Measurements from ENCODE around the gene TM9SF2.
"Not testable (repeated sequence)": the region's sequence is repeated elsewhere in the genome, so short reads cannot be mapped to it uniquely, and the experiment has no call there.

TM9SF2 gene

DNA sequence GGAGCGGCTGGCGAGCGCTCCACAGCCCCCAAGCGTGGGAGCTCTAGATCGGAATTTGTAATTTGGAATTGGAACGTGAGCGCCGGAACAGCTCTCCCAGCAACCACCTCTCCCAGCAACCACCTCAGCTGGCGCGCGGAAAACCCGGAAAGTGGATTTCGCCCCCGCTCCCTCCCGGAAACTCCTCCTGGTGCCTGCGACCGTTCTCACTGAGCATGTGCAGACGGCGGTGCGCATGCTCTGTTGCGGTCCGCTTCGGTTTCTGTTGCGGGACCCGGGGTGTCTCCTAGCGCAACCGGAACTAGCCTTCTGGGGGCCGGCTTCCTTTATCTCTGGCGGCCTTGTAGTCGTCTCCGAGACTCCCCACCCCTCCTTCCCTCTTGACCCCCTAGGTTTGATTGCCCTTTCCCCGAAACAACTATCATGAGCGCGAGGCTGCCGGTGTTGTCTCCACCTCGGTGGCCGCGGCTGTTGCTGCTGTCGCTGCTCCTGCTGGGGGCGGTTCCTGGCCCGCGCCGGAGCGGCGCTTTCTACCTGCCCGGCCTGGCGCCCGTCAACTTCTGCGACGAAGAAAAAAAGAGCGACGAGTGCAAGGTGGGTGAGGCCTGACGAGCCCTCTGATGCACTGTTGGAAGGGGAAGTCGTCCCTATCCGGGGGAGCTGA, at the start of gene TM9SF2:
TM9SF2 (plus strand) TSS at position 289 of the 664 bp plus-strand sequence; CDS start at position 424, 135 bp downstream.
- DNase-seq (ENCODE audit: low spot score): peak; percentile 98

- DNase-seq (ENCODE audit: low spot score): no peak
These were observed 46.6 kb upstream of the TM9SF2 start for GRCh38 chr13:99454518-99455183.

DNA sequence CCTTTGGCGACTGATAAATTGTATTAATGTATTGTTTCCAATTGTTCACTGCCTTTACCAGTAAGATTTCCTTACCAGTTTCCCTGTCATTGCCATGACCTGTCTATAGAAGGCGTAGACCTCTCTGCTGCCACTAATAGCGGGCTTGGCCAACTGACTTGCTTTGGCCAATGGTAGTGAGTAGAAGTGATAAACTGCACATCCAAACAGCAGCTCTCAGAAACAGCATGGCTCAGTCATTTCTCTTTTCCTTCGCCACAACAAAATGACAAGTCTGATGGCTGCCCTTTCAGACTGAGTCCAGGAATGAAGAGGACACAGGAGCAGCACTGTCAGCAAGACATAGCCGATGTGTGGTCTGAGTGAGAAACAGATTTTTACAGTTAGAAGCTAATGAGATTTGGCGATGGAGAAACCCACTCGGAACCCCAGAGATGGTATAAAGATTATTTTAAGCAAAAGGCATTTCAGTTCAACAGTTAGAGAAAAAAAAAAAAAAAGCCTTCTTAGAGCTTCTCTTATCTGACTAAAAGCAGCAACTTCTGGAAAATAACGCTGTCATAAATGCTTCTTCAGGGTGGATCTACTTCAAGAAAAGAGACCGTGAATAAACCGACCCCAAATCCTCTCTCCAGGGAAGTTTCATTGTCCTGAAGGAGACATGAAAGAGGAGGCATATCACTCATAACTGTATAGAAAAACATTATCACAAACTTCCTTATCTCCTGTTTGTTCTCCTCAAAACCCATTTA, 42.0 kb upstream of the TM9SF2 start:
- no peak for DNase-seq (ENCODE audit: low spot score)

- DNase-seq (ENCODE audit: low spot score): not testable (repeated sequence)
These were observed 40.5 kb upstream of the TM9SF2 start for GRCh38 chr13:99460802-99461201.

DNA sequence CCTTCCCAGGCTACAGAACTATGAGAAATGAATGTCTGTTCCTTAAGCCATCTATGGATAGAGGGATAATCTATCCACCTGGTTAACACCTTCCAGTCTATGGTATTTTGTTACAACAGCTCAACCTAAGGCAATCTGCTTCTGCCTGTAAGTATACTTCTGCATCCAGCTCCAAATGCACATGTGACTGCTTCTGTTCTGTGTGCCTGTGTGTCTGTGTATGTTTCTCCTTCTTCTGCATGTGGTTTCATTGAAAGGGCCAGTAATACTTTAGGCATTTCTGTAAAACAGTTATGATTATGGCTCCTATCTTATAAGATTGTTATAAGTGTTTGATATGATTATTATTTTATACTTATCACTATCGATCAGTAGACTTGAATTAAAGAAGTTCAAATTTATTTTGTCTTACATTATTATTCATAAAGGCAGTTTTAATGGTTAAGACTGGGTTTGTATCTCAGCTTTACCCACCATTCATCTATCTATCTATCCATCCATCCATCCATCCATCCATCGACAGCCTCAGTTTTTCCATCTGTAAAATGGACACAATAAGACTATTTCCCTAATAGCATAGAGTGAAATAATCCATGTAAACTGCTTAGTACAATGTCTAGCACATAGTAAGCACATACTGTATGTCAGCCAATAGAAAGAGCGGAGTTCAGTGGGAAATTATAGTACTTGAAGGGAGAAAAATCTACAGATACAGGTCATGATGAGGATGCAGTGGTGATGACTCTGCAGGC, 37.5 kb upstream of the TM9SF2 start:
- no peak for DNase-seq (ENCODE audit: low spot score)

- DNase-seq (ENCODE audit: low spot score): peak; percentile 65
These were observed 36.8 kb upstream of the TM9SF2 start for GRCh38 chr13:99464441-99464949.

GRCh38 chr13:99465454-99465853, 35.8 kb upstream of the TM9SF2 start:
- no peak for DNase-seq (ENCODE audit: low spot score)

- peak; percentile 64 for DNase-seq (ENCODE audit: low spot score)
These were observed 33.5 kb upstream of the TM9SF2 start for GRCh38 chr13:99467764-99468163.

GRCh38 chr13:99469041-99469440, 32.2 kb upstream of the TM9SF2 start:
- DNase-seq (ENCODE audit: low spot score): no peak

DNA sequence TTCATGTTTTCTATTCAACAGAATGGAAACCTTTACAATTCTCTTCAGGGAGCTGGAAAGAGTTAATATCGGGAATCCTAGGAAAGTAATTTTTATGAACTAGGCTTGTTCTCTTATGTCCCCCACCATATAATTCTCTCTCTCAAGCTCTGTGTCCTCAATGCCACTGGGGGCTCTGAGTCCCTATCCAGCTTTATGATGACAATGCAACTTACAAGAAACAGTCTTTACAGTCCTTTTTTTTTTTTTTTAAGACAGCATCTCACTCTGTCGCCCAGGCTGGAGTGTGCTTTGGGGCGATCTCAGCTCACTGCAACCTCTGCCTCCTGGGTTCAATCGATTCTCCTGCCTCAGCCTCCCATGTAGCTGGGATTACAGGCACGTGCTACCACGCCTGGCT, 31.2 kb upstream of the TM9SF2 start:
- no peak for DNase-seq (ENCODE audit: low spot score)

DNA sequence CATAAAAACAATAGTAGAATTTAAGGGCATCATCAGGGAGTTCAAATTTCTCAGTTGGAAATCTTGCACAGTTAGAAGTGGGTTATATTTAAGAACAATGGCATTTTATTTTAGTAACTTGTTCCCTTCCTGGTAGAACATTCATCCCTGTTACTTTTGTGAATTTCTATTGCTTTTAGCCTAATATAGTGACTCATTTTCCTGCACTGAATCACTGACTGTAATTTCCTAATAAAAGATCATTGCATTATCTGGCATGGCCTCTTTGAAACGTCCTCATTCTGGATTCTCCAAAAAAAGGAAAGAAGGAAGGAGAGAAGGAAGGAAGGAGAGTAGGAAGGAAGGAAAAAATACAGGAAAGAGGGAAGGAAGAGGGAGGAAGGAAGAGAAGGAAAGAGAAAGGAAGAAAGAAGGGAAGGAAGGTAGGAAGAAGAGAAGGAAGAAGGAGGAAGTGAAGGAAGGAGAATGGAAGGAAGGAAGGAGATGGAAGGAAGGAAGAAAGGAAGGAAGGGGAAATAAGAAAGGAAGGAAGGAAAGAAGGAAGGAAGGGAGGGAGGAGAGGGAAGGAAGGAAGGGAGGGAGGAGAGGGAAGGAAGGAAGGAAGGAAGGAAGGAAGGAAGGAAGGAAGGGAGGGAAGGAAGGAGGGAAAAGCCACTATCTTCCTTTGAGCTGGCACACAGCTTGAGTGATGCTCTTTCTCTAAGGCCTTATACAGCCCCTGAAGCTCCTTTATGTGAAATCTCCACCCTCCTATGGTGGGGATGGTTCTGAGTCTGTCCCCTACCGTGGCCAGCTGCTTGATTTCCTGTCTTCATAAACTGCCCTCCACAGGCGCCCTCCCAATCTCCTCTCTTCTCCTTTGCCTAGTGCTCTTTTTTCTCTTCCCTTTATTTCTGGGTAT, 29.8 kb upstream of the TM9SF2 start:
- DNase-seq (ENCODE audit: low spot score): peak; percentile 60

- no peak for DNase-seq (ENCODE audit: low spot score)
These were observed 29.2 kb upstream of the TM9SF2 start for GRCh38 chr13:99472122-99472440.

- DNase-seq (ENCODE audit: low spot score): no peak
These were observed 27.8 kb upstream of the TM9SF2 start for GRCh38 chr13:99473515-99473914.

DNA sequence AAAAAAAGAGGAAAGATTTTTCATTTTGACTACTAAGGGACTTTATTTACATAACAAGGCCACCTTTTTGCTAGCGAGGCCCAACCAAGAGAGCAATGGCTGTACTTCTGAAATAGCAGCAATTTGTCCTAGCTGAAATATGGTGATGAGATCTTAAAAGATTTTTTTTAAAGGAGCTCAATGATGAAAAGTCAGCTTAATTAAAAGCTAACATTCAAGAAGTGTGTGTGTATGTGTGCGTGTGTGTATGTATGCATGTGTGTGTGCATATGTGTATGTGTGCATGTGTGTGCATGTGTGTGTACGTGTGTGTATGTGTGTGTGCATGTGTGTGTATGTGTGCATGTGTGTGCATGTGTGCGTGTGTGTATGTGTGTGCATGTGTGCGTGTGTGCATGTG, 24.6 kb upstream of the TM9SF2 start:
- DNase-seq (ENCODE audit: low spot score): no peak

GRCh38 chr13:99477493-99477892, 23.8 kb upstream of the TM9SF2 start:
- DNase-seq (ENCODE audit: low spot score): no peak

DNA sequence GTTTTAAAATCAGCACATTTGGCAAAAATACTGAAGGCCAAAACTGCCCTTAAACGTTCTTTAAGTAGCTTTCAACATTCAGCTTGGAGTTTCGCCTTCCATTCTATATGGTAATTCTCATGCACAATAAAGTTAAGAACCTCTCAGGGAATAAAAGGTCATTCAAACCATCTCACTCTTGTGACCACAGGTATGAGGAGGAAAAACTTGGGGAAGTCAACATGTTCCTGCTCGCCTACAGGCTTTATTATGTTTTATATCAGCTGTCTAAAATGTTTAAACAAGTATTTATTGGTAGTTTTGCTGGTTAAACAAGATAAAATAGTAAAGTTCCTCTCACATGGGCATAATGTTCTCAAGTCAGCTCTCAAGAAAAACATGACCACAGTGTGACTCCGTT, 19.9 kb upstream of the TM9SF2 start:
- DNase-seq (ENCODE audit: low spot score): no peak

DNA sequence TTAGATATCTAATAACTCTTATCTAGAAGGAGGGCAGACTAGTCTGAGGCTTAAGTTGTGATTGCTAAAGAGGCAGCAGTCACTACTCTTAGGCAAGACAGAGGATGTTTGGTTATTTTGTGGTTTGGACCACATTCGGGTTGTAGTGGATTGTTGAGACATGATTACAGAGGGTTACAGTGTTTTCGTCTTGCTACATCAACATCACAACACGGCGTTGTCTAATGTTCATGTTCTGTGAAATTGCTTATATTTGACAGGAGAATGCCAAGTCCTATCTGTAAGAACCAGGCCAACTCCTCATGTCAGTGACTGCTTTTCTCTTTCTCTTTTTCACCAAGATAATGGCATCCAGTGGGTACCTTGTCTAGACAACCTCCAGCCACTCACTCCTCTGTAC, 16.8 kb upstream of the TM9SF2 start:
- peak; percentile 72 for DNase-seq (ENCODE audit: low spot score)

GRCh38 chr13:99486996-99487395, 14.3 kb upstream of the TM9SF2 start:
- DNase-seq (ENCODE audit: low spot score): no peak

- no peak for DNase-seq (ENCODE audit: low spot score)
These were observed 12.2 kb upstream of the TM9SF2 start for GRCh38 chr13:99489028-99489427.

GRCh38 chr13:99491750-99492149, 9.5 kb upstream of the TM9SF2 start:
- DNase-seq (ENCODE audit: low spot score): not testable (repeated sequence)

DNA sequence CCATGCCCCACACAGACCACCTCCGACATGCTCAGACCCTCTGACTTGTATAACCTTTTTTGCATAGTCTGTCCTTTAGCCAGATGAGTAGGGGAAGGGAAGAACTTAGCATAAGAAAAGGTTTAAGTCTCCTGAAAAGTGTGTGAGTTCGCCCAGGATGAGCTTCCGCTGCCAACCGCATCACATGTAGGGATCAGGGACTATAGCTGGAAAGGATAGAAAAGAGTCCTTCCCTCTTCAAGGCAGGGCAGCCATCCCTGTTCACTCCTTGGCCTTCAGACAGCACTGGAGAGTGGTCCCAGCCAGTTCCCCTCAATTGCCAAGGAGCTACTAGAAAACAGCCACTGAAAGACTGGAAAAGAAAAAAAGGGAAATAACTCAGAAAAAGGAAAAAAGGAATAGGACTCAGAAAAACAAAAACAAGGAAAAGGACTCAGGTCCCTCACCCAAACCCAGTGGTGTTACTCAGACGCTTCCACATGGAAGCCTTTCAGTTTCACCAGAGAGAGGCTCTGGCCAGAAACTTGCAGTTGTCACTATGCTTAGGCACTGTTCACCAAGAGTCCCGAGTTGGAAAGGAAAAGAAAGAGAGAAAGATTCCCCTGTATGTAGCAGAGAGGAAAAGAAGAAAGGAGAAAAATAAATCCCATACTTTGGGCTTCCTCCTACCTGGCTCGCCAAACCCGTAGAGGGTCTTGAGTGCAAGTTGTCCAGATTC, 5.6 kb upstream of the TM9SF2 start:
- DNase-seq (ENCODE audit: low spot score): peak; percentile 16
